WTC11 (cell line): ENCODE measurements around the gene BICC1. TPM values are rescaled to one million over a fixed set of nuclear protein-coding genes. Genes with fewer than 3 reads are reported as not detected.
"Not testable (repeated sequence)": the region's sequence is repeated elsewhere in the genome, so short reads cannot be mapped to it uniquely, and the experiment has no call there.

Experiments
- ATAC-seq: fragments of 200-7000 bp; cut with Tn5 transposase; 2 replicates; pipeline ENCODE4 v1.10.0; 2021; ENCODE audit warnings: mild to moderate bottlenecking, moderate library complexity
- CTCF ChIA-PET: fragments of 300-600 bp; sonication (Branson Sonifier 250); formaldehyde crosslinking; loops from one replicate; lab custom pipeline; 2021; ENCODE audit warnings: antibody characterized with exemption; lab: Charles Lee
- POLR2A ChIA-PET: fragments of 350-600 bp; sonication (Branson Sonifier 250); formaldehyde crosslinking; loops from one replicate; lab custom pipeline; 2021; ENCODE audit warnings: antibody characterized with exemption; lab: Charles Lee
- DNase-seq: peaks from one replicate; pipeline ENCODE4 v3.0.0; 2021; ENCODE audit warnings: low spot score
- H3K27ac Mint-ChIP-seq: 2 replicates; pipeline ENCODE4 v1.8.0; 2021; ENCODE audit warnings: mixed read lengths
- H3K27me3 Mint-ChIP-seq: 2 replicates; pipeline ENCODE4 v1.8.0; 2021; ENCODE audit warnings: low read depth, mild to moderate bottlenecking, moderate library complexity, mixed read lengths
- H3K36me3 Mint-ChIP-seq: 2 replicates; pipeline ENCODE4 v1.8.0; 2021; ENCODE audit warnings: mixed read lengths
- H3K4me1 Mint-ChIP-seq: 2 replicates; pipeline ENCODE4 v1.8.0; 2022; ENCODE audit warnings: mixed read lengths
- H3K4me3 Mint-ChIP-seq: 2 replicates; pipeline ENCODE4 v1.8.0; 2021; ENCODE audit warnings: mild to moderate bottlenecking, moderate library complexity, mixed read lengths
- H3K9me3 Mint-ChIP-seq: 2 replicates; pipeline ENCODE4 v1.8.0; 2021; ENCODE audit warnings: mixed read lengths
- ATF1 ChIP-seq: sonication (generic); formaldehyde crosslinking; IDR thresholded peaks from 2 replicates; pipeline ENCODE4 v1.8.1; 2023; ENCODE audit warnings: mild to moderate bottlenecking, moderate library complexity, missing genetic modification reagents
- E2F4 ChIP-seq: sonication (generic); formaldehyde crosslinking; IDR thresholded peaks from 2 replicates; pipeline ENCODE4 v1.8.1; 2022; ENCODE audit warnings: low read depth, mild to moderate bottlenecking, moderate library complexity, missing genetic modification reagents, borderline replicate concordance
- ETV6 ChIP-seq: sonication (generic); formaldehyde crosslinking; IDR thresholded peaks from 2 replicates; pipeline ENCODE4 v1.8.1; 2022; ENCODE audit warnings: mild to moderate bottlenecking, missing genetic modification reagents
- FOXK1 ChIP-seq: sonication (generic); formaldehyde crosslinking; IDR thresholded peaks from 2 replicates; pipeline ENCODE4 v1.8.0; 2022; ENCODE audit warnings: mild to moderate bottlenecking, moderate library complexity, missing genetic modification reagents
- IRF1 ChIP-seq: sonication (generic); formaldehyde crosslinking; IDR thresholded peaks from 2 replicates; pipeline ENCODE4 v1.8.0; 2023; ENCODE audit warnings: missing genetic modification reagents
- JAZF1 ChIP-seq: fragments of 250-450 bp; sonication (Bioruptor Pico); IDR thresholded peaks from 2 replicates; pipeline ENCODE4 v1.9.0; 2021; ENCODE audit warnings: moderate library complexity, mild to moderate bottlenecking, inconsistent platforms
- MAX ChIP-seq: sonication (generic); formaldehyde crosslinking; IDR thresholded peaks from 2 replicates; pipeline ENCODE4 v1.8.0; 2022; ENCODE audit warnings: mild to moderate bottlenecking, missing genetic modification reagents
- MYBL2 ChIP-seq: sonication (generic); formaldehyde crosslinking; IDR thresholded peaks from 2 replicates; pipeline ENCODE4 v1.8.1; 2023; ENCODE audit warnings: mild to moderate bottlenecking, moderate library complexity, missing genetic modification reagents
- NFATC4 ChIP-seq: fragments of 250-450 bp; sonication (Bioruptor Pico); IDR thresholded peaks from 2 replicates; pipeline ENCODE4 v1.9.0; 2021; ENCODE audit warnings: mild to moderate bottlenecking
- NFE2L1 ChIP-seq: sonication (generic); formaldehyde crosslinking; IDR thresholded peaks from 2 replicates; pipeline ENCODE4 v1.8.1; 2023; ENCODE audit warnings: missing genetic modification reagents
- OVOL2 ChIP-seq: fragments of 250-450 bp; sonication (Bioruptor Pico); IDR thresholded peaks from 2 replicates; pipeline ENCODE4 v1.9.0; 2021; ENCODE audit warnings: mild to moderate bottlenecking, borderline replicate concordance
- PRRX2 ChIP-seq: fragments of 250-450 bp; sonication (Bioruptor Pico); IDR thresholded peaks from 2 replicates; pipeline ENCODE4 v1.8.0; 2021; ENCODE audit warnings: mild to moderate bottlenecking
- SMAD3 ChIP-seq: sonication (generic); formaldehyde crosslinking; IDR thresholded peaks from 2 replicates; pipeline ENCODE4 v1.8.0; 2022; ENCODE audit warnings: missing genetic modification reagents, mild to moderate bottlenecking, borderline replicate concordance
- SP1 ChIP-seq: sonication (generic); formaldehyde crosslinking; conservative IDR thresholded peaks from 2 replicates; pipeline ENCODE4 v1.8.1; 2022; ENCODE audit warnings: missing genetic modification reagents
- STAT6 ChIP-seq: sonication (generic); formaldehyde crosslinking; conservative IDR thresholded peaks from 2 replicates; pipeline ENCODE4 v1.8.1; 2023; ENCODE audit warnings: mild to moderate bottlenecking, low read depth, missing genetic modification reagents, moderate library complexity
- TEAD4 ChIP-seq: sonication (generic); formaldehyde crosslinking; IDR thresholded peaks from 2 replicates; pipeline ENCODE4 v1.8.0; 2022; ENCODE audit warnings: mild to moderate bottlenecking, missing genetic modification reagents
- ZBTB43 ChIP-seq: sonication (generic); formaldehyde crosslinking; IDR thresholded peaks from 2 replicates; pipeline ENCODE4 v1.8.1; 2023; ENCODE audit warnings: mild to moderate bottlenecking, missing genetic modification reagents
- ZNF121 ChIP-seq: sonication (generic); formaldehyde crosslinking; IDR thresholded peaks from 2 replicates; pipeline ENCODE4 v1.8.0; 2023; ENCODE audit warnings: missing genetic modification reagents
- ZNF138 ChIP-seq: sonication (generic); formaldehyde crosslinking; conservative IDR thresholded peaks from 2 replicates; pipeline ENCODE4 v1.8.1; 2022; ENCODE audit warnings: mild to moderate bottlenecking, moderate library complexity, missing genetic modification reagents
- ZNF232 ChIP-seq: sonication (generic); formaldehyde crosslinking; IDR thresholded peaks from 2 replicates; pipeline ENCODE4 v1.8.0; 2022; ENCODE audit warnings: mild to moderate bottlenecking, missing genetic modification reagents
- ZNF317 ChIP-seq: sonication (generic); formaldehyde crosslinking; IDR thresholded peaks from 2 replicates; pipeline ENCODE4 v1.8.1; 2023; ENCODE audit warnings: low read depth, mild to moderate bottlenecking, moderate library complexity, missing genetic modification reagents, borderline replicate concordance
- ZNF396 ChIP-seq: fragments of 250-450 bp; sonication (Bioruptor Pico); IDR thresholded peaks from 2 replicates; pipeline ENCODE4 v1.8.0; 2021; ENCODE audit warnings: mild to moderate bottlenecking, moderate library complexity, borderline replicate concordance
- ZNF423 ChIP-seq: fragments of 250-450 bp; sonication (Bioruptor Pico); IDR thresholded peaks from 2 replicates; pipeline ENCODE4 v2.1.2; 2022; ENCODE audit warnings: mild to moderate bottlenecking, moderate library complexity
- ZNF512 ChIP-seq: sonication (generic); formaldehyde crosslinking; IDR thresholded peaks from 2 replicates; pipeline ENCODE4 v1.8.1; 2022; ENCODE audit warnings: missing genetic modification reagents, borderline replicate concordance
- ZSCAN18 ChIP-seq: fragments of 250-450 bp; sonication (Bioruptor Pico); IDR thresholded peaks from 2 replicates; pipeline ENCODE4 v2.1.2; 2022; ENCODE audit warnings: mild to moderate bottlenecking, moderate library complexity
- total RNA-seq: library from RNA; stranded (reverse); gene quantifications from 3 replicates; pipeline ENCODE4 v1.2.3, GENCODE V29; 2021

The BICC1 gene
- total RNA-seq, 1 experiment from 2014 or later: 0.61 TPM

- DNase-seq: no peak
- CTCF ChIA-PET: no interaction called here
- Mint-ChIP-seq H3K4me1 (peaks cover 9% of the 10 kb centered on the region), H3K27me3 (peaks cover 4% of the 10 kb centered on the region; the same call in 1 of the 2 replicates), H3K4me3 (no peak overlapping the region), H3K36me3 (peaks cover 11% of the 10 kb centered on the region), H3K27ac (no peak overlapping the region), H3K9me3 (peaks cover 19% of the 10 kb centered on the region)
- POLR2A ChIA-PET: no interaction called here
- ATAC-seq: no peak
- TF ChIP-seq ZNF512: no peak
- TF ChIP-seq STAT6 (CRISPR knock-in tag): no peak
- TF ChIP-seq E2F4: no peak
- TF ChIP-seq MYBL2 (CRISPR knock-in tag): no peak
- TF ChIP-seq SP1 (CRISPR knock-in tag): no peak
- no peak for TF ChIP-seq FOXK1
- no peak for TF ChIP-seq ZNF396 (CRISPR knock-in tag)
- TF ChIP-seq IRF1: no peak
- no peak for TF ChIP-seq NFATC4
- TF ChIP-seq ETV6: no peak
- TF ChIP-seq ZNF121 (CRISPR knock-in tag): no peak
Measured at GRCh38 chr10:58857251-58857805, 344.7 kb downstream of the BICC1 start.

- H3K4me1 Mint-ChIP-seq, CTCF ChIA-PET, DNase-seq, POLR2A ChIA-PET, H3K27ac Mint-ChIP-seq, H3K27me3 Mint-ChIP-seq, ATAC-seq, H3K4me3 Mint-ChIP-seq: not testable (repeated sequence)
- Mint-ChIP-seq H3K9me3 (peaks cover 19% of the 10 kb centered on the region), H3K36me3 (peaks cover 11% of the 10 kb centered on the region)
Measured at GRCh38 chr10:58858123-58858522, 345.5 kb downstream of the BICC1 start.

- DNase-seq (no peak), ATAC-seq (no peak)
- H3K4me3 Mint-ChIP-seq: no peak overlapping the region
- H3K9me3 Mint-ChIP-seq: peaks cover 19% of the 10 kb centered on the region
- no peak overlapping the region for H3K27ac Mint-ChIP-seq
- POLR2A ChIA-PET: no interaction called here
- H3K4me1 Mint-ChIP-seq: peaks cover 9% of the 10 kb centered on the region
- CTCF ChIA-PET: no interaction called here
- H3K27me3 Mint-ChIP-seq: peaks cover 4% of the 10 kb centered on the region; the same call in 1 of the 2 replicates
- peaks cover 11% of the 10 kb centered on the region for H3K36me3 Mint-ChIP-seq
- TF ChIP-seq ZSCAN18 (CRISPR knock-in tag) (no peak), NFE2L1 (CRISPR knock-in tag) (no peak), SMAD3 (CRISPR knock-in tag) (no peak), FOXK1 (no peak), ZNF317 (CRISPR knock-in tag) (no peak), OVOL2 (CRISPR knock-in tag) (no peak), PRRX2 (CRISPR knock-in tag) (no peak), JAZF1 (CRISPR knock-in tag) (no peak), ZNF232 (CRISPR knock-in tag) (no peak), ZNF423 (no peak), TEAD4 (CRISPR knock-in tag) (no peak), MAX (CRISPR knock-in tag) (no peak), ATF1 (CRISPR knock-in tag) (no peak), ZBTB43 (CRISPR knock-in tag) (no peak), ZNF138 (no peak)
Measured at GRCh38 chr10:58859526-58859925, 346.9 kb downstream of the BICC1 start.
